NB4 (cell line): ENCODE results near the gene RASA4.
"Not testable (repeated sequence)": the region's sequence is repeated elsewhere in the genome, so short reads cannot be mapped to it uniquely, and the experiment has no call there.

ENCODE experiments used
- CTCF ChIP-seq: IDR thresholded peaks from one replicate; pipeline ENCODE4 v1.5.1; 2012; ENCODE audit warnings: low read depth, low read length
- POLR2A ChIP-seq: IDR thresholded peaks from 2 replicates; pipeline ENCODE4 v1.6.1; 2011; ENCODE audit warnings: mild to moderate bottlenecking; ENCODE audit not compliant: insufficient read length; ENCODE audit errors: extremely low read depth

GRCh38 chr7:102638848-102639247, 22.3 kb upstream of the RASA4 start:
- not testable (repeated sequence) for TF ChIP-seq POLR2A, CTCF
